ENCODE measurements around the gene PDE2A. TPM values are rescaled to one million over a fixed set of nuclear protein-coding genes. Genes with fewer than 3 reads are reported as not detected.

PDE2A gene
- total RNA-seq, 1 donor from 2014 or later, result not detected

DNA sequence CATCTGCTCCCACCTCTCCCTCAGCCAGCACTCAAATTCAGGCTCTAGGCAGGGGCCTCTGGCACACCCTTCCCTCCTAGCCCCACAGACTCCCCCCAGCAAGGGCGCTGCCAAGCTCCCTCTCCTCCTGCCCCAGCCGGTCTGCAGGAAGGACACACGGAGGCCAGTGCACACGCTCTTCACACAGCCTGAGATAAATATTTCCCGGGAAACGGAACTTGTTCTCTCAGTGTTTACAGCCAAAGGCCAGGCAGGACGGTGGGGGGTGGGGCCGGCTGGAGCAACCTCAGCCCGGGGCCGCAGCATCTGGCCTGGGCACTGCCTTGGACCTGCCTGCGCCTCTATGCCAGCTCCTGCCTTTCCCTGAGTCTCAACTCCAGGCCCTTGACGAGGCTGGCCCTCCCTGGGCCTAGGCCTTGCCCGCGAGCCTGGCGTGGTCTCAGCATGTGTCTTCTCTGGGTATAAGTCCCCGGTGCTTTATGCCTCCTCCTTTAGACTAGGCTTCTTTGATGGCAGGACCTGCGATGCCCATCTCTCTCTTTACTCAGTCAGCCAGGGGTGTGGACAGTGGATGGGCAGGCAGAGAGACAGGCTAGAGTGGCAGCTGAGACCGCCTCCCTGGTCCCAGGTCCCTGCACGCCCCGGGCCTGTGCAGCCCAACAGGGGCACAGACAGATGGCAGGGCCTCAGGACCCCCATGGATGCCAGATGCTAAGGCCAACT lies 48.4 kb downstream of the PDE2A start:
- Mint-ChIP-seq H3K4me3 (ENCODE audit: unreplicated experiment) (no peak overlapping the region), H3K36me3 (ENCODE audit: unreplicated experiment) (no peaks in the 10 kb centered on the region), H3K27me3 (ENCODE audit: unreplicated experiment) (peaks cover 34% of the 10 kb centered on the region), H3K4me1 (ENCODE audit: unreplicated experiment) (no peaks in the 10 kb centered on the region), H3K9me3 (ENCODE audit: unreplicated experiment) (no peaks in the 10 kb centered on the region), H3K27ac (ENCODE audit: unreplicated experiment) (no peak overlapping the region)
- no peak for TF ChIP-seq CTCF (IDR thresholded peaks at IDR 0.05)
- DNase-seq (ENCODE audit: extremely low spot score, unreplicated experiment), result no peak

- TF ChIP-seq CTCF (IDR thresholded peaks at IDR 0.05), result no peak
- no peaks in the 10 kb centered on the region for H3K4me1 Mint-ChIP-seq (ENCODE audit: unreplicated experiment)
- H3K27ac Mint-ChIP-seq (ENCODE audit: unreplicated experiment), result no peak overlapping the region
- H3K36me3 Mint-ChIP-seq (ENCODE audit: unreplicated experiment), result no peaks in the 10 kb centered on the region
- DNase-seq (ENCODE audit: extremely low spot score, unreplicated experiment), result no peak
- peaks cover 31% of the 10 kb centered on the region for H3K27me3 Mint-ChIP-seq (ENCODE audit: unreplicated experiment)
- H3K9me3 Mint-ChIP-seq (ENCODE audit: unreplicated experiment), result no peaks in the 10 kb centered on the region
- no peak overlapping the region for H3K4me3 Mint-ChIP-seq (ENCODE audit: unreplicated experiment)
Measured at GRCh38 chr11:72624496-72625201, 49.6 kb downstream of the PDE2A start.

- TF ChIP-seq CTCF (IDR thresholded peaks at IDR 0.05), result no peak
- no peak for DNase-seq (ENCODE audit: extremely low spot score, unreplicated experiment)
- no peak overlapping the region for H3K27ac Mint-ChIP-seq (ENCODE audit: unreplicated experiment)
- H3K36me3 Mint-ChIP-seq (ENCODE audit: unreplicated experiment), result no peaks in the 10 kb centered on the region
- H3K27me3 Mint-ChIP-seq (ENCODE audit: unreplicated experiment), result peaks cover 42% of the 10 kb centered on the region
- no peaks in the 10 kb centered on the region for H3K9me3 Mint-ChIP-seq (ENCODE audit: unreplicated experiment)
- H3K4me3 Mint-ChIP-seq (ENCODE audit: unreplicated experiment), result no peak overlapping the region
- no peaks in the 10 kb centered on the region for H3K4me1 Mint-ChIP-seq (ENCODE audit: unreplicated experiment)
Measured at GRCh38 chr11:72623052-72623451, 51.2 kb downstream of the PDE2A start.

DNA sequence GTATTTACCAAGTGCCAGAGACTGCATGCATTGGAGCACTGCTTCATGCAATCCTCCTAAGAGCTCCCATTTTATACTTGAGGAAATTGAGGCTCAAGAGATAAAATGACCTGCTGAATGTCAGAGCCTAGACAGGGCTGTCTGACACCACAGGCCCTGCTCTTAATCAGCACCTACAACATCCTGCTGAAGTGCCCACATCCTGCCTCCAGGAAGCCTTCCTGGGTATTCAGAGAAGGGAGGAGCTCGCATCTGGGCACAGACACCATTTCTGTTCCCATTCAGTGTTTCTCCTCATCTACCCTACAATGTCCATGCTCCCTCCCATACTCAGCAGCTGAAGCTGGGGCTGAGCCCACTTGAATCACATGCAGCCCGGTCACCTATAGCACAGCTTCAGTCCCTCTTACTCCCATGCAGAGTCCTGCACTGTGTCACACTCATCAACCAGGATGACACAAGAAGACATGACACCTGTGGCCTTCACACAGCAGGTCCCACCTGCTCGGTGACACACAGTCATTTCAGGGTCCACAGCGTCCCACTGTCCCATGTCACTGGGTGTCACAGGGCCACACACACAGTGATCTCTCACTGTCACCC lies 53.1 kb downstream of the PDE2A start:
- no peak for DNase-seq (ENCODE audit: extremely low spot score, unreplicated experiment)
- no peak for TF ChIP-seq CTCF (IDR thresholded peaks at IDR 0.05)
- H3K27ac Mint-ChIP-seq (ENCODE audit: unreplicated experiment), result no peak overlapping the region
- no peaks in the 10 kb centered on the region for H3K9me3 Mint-ChIP-seq (ENCODE audit: unreplicated experiment)
- H3K27me3 Mint-ChIP-seq (ENCODE audit: unreplicated experiment), result peaks cover 56% of the 10 kb centered on the region
- H3K36me3 Mint-ChIP-seq (ENCODE audit: unreplicated experiment), result no peaks in the 10 kb centered on the region
- H3K4me3 Mint-ChIP-seq (ENCODE audit: unreplicated experiment), result no peak overlapping the region
- peaks cover 2% of the 10 kb centered on the region for H3K4me1 Mint-ChIP-seq (ENCODE audit: unreplicated experiment)

GRCh38 chr11:72618803-72619202 lies 55.4 kb downstream of the PDE2A start:
- no peak overlapping the region for H3K4me3 Mint-ChIP-seq (ENCODE audit: unreplicated experiment)
- no peak for TF ChIP-seq CTCF (IDR thresholded peaks at IDR 0.05)
- DNase-seq (ENCODE audit: extremely low spot score, unreplicated experiment), result no peak
- H3K36me3 Mint-ChIP-seq (ENCODE audit: unreplicated experiment), result no peaks in the 10 kb centered on the region
- H3K9me3 Mint-ChIP-seq (ENCODE audit: unreplicated experiment), result no peaks in the 10 kb centered on the region
- peaks cover 72% of the 10 kb centered on the region for H3K27me3 Mint-ChIP-seq (ENCODE audit: unreplicated experiment)
- H3K27ac Mint-ChIP-seq (ENCODE audit: unreplicated experiment), result no peak overlapping the region
- peaks cover 2% of the 10 kb centered on the region for H3K4me1 Mint-ChIP-seq (ENCODE audit: unreplicated experiment)
